ENCODE results near the gene CEP131.

CEP131 gene

GRCh38 chr17:81223762-81224130 is 981 bp upstream of the CEP131 start:
- no peak for DNase-seq (ENCODE audit: low read depth in 2 of 2)

- no peak for DNase-seq (ENCODE audit: low read depth in 2 of 2)
Measured at GRCh38 chr17:81222620-81222905, 202 bp downstream of the CEP131 start.

GRCh38 chr17:81221842-81222619 is 734 bp downstream of the CEP131 start:
- DNase-seq (ENCODE audit: low read depth in 2 of 2), result no peak

- no peak for DNase-seq (ENCODE audit: low read depth in 2 of 2)
Measured at GRCh38 chr17:81221371-81221841, 1.4 kb downstream of the CEP131 start.

GRCh38 chr17:81219476-81220180 is 3.1 kb downstream of the CEP131 start:
- DNase-seq (ENCODE audit: low read depth in 2 of 2), result no peak

- no peak for DNase-seq (ENCODE audit: low read depth in 2 of 2)
Measured at GRCh38 chr17:81218991-81219390, 3.8 kb downstream of the CEP131 start.

GRCh38 chr17:81218459-81218858 is 4.3 kb downstream of the CEP131 start:
- no peak for DNase-seq (ENCODE audit: low read depth in 2 of 2)

- no peak for DNase-seq (ENCODE audit: low read depth in 2 of 2)
Measured at GRCh38 chr17:81217491-81217890, 5.3 kb downstream of the CEP131 start.

GRCh38 chr17:81213978-81214377 is 8.8 kb downstream of the CEP131 start:
- DNase-seq (ENCODE audit: low read depth in 2 of 2), result no peak

GRCh38 chr17:81212365-81212764 is 10.4 kb downstream of the CEP131 start:
- no peak for DNase-seq (ENCODE audit: low read depth in 2 of 2)

GRCh38 chr17:81210868-81211267 is 11.9 kb downstream of the CEP131 start:
- DNase-seq (ENCODE audit: low read depth in 2 of 2), result no peak

GRCh38 chr17:81210466-81210865 is 12.3 kb downstream of the CEP131 start:
- no peak for DNase-seq (ENCODE audit: low read depth in 2 of 2)

GRCh38 chr17:81209141-81209540 is 13.6 kb downstream of the CEP131 start:
- DNase-seq (ENCODE audit: low read depth in 2 of 2), result no peak

GRCh38 chr17:81208651-81209050 is 14.1 kb downstream of the CEP131 start:
- no peak for DNase-seq (ENCODE audit: low read depth in 2 of 2)

GRCh38 chr17:81207610-81208581 is 14.9 kb downstream of the CEP131 start:
- DNase-seq (ENCODE audit: low read depth in 2 of 2), result no peak

GRCh38 chr17:81206657-81207056 is 16.1 kb downstream of the CEP131 start:
- no peak for DNase-seq (ENCODE audit: low read depth in 2 of 2)

- no peak for DNase-seq (ENCODE audit: low read depth in 2 of 2)
Measured at GRCh38 chr17:81206166-81206565, 16.6 kb downstream of the CEP131 start.

- DNase-seq (ENCODE audit: low read depth in 2 of 2), result no peak
Measured at GRCh38 chr17:81204578-81204977, 18.2 kb downstream of the CEP131 start.

GRCh38 chr17:81203136-81203535 is 19.6 kb downstream of the CEP131 start:
- DNase-seq (ENCODE audit: low read depth in 2 of 2), result no peak

GRCh38 chr17:81202318-81202717 is 20.4 kb downstream of the CEP131 start:
- no peak for DNase-seq (ENCODE audit: low read depth in 2 of 2)

GRCh38 chr17:81200695-81201580 is 21.8 kb downstream of the CEP131 start:
- DNase-seq (ENCODE audit: low read depth in 2 of 2), result no peak
